A673 (cell line): ENCODE data around the gene CIAO3. TPM values are rescaled to one million over a fixed set of nuclear protein-coding genes. Genes with fewer than 3 reads are reported as not detected.
"Not testable (repeated sequence)": the region's sequence is repeated elsewhere in the genome, so short reads cannot be mapped to it uniquely, and the experiment has no call there.

ENCODE experiments used
- BruUV-seq: library from RNA; stranded (reverse); fragments of 400-500 nt; replicated peaks from 2 replicates; lab custom pipeline; 2021; lab: Mats Ljungman, UMichigan
- CTCF ChIA-PET: fragments of 300-600 bp; sonication (Branson Sonifier 250); formaldehyde crosslinking; loops from one replicate; lab custom pipeline; 2022; ENCODE audit warnings: antibody characterized with exemption; lab: Charles Lee
- POLR2A ChIA-PET: fragments of 300-600 bp; sonication (Branson Sonifier 250); formaldehyde crosslinking; loops from one replicate; lab custom pipeline; 2022; ENCODE audit warnings: antibody characterized with exemption; ENCODE audit not compliant: low non-redundant PET; lab: Charles Lee
- DNase-seq: peaks from one replicate; pipeline ENCODE4 v3.0.0-alpha.2; 2015; ENCODE audit warnings: low spot score
- H3K27ac ChIP-seq: fragments of 200-600 bp; sonication (generic); 2 replicates; pipeline ENCODE4 v1.5.1; 2016; ENCODE audit warnings: mixed run types, low read depth, mild to moderate bottlenecking, mixed read lengths, antibody characterized with exemption, low read length; ENCODE audit not compliant: poor library complexity, severe bottlenecking
- H3K27me3 ChIP-seq: fragments of 200-600 bp; sonication (generic); replicated peaks from 2 replicates; pipeline ENCODE4 v1.6.1; 2017; ENCODE audit warnings: mixed run types, low read depth, mild to moderate bottlenecking, mixed read lengths, antibody characterized with exemption, low read length; ENCODE audit not compliant: insufficient read depth, poor library complexity
- H3K36me3 ChIP-seq: fragments of 200-600 bp; sonication (generic); 2 replicates; pipeline ENCODE4 v1.6.1; 2016; ENCODE audit warnings: mixed run types, mild to moderate bottlenecking, mixed read lengths, antibody characterized with exemption, low read length; ENCODE audit not compliant: insufficient read depth, poor library complexity, severe bottlenecking
- H3K4me1 ChIP-seq: fragments of 200-600 bp; sonication (generic); 2 replicates; pipeline ENCODE4 v1.6.1; 2017; ENCODE audit warnings: mixed run types, mild to moderate bottlenecking, mixed read lengths, antibody characterized with exemption, low read length; ENCODE audit not compliant: insufficient read depth, poor library complexity, severe bottlenecking
- H3K4me3 ChIP-seq: fragments of 200-600 bp; sonication (generic); 2 replicates; pipeline ENCODE4 v1.5.1; 2016; ENCODE audit warnings: low read depth, mixed run types, mild to moderate bottlenecking, mixed read lengths, low read length; ENCODE audit not compliant: poor library complexity, severe bottlenecking
- H3K9me3 ChIP-seq: fragments of 200-600 bp; sonication (generic); 2 replicates; pipeline ENCODE4 v1.6.1; 2016; ENCODE audit warnings: mixed run types, low read depth, mild to moderate bottlenecking, mixed read lengths, antibody characterized with exemption, low read length; ENCODE audit not compliant: poor library complexity, severe bottlenecking
- CTCF ChIP-seq: fragments of 300-800, 200-600 bp; sonication (generic); conservative IDR thresholded peaks from 2 replicates; pipeline ENCODE4 v1.5.1; 2017; ENCODE audit warnings: low read depth, mild to moderate bottlenecking, antibody characterized with exemption, low read length, moderate library complexity, mixed read lengths
- EZH2 ChIP-seq: fragments of 200-600 bp; sonication (generic); IDR thresholded peaks from 2 replicates; pipeline ENCODE4 v1.6.1; 2017; ENCODE audit warnings: borderline replicate concordance, low read depth, mild to moderate bottlenecking, mixed read lengths, antibody characterized with exemption, low read length; ENCODE audit not compliant: poor library complexity, severe bottlenecking
- intact Hi-C: fragments of 100-400 bp; cut with micrococcal nuclease; formaldehyde crosslinking; loops from one replicate; pipeline ENCODE4 v1.10.0; 2022; ENCODE audit not compliant: unreplicated experiment
- total RNA-seq: library from RNA; stranded (reverse); gene quantifications from 2 replicates; pipeline ENCODE4 v1.2.3, GENCODE V29; 2021

CIAO3 gene
- total RNA-seq, 1 experiment from 2014 or later = 48.4 TPM

GRCh38 chr16:759110-759910, 18.5 kb upstream of the CIAO3 start:
- intact Hi-C loops = no loop called here
- ChIA-PET CTCF (no interaction called here), POLR2A (no interaction called here)
- Histone ChIP-seq H3K4me1 (no peaks in the 10 kb centered on the region), H3K36me3 (no peaks in the 10 kb centered on the region), H3K27me3 (no peaks in the 10 kb centered on the region), H3K27ac (no peak overlapping the region), H3K9me3 (no peaks in the 10 kb centered on the region), H3K4me3 (no peak overlapping the region)
- no TSS peak for BruUV-seq
- TF ChIP-seq EZH2 (no peak), CTCF (no peak)
- DNase-seq = no peak

- Histone ChIP-seq H3K9me3 (no peaks in the 10 kb centered on the region), H3K27ac (no peak overlapping the region), H3K4me1 (no peaks in the 10 kb centered on the region), H3K27me3 (no peaks in the 10 kb centered on the region), H3K36me3 (no peaks in the 10 kb centered on the region), H3K4me3 (no peak overlapping the region)
- no TSS peak for BruUV-seq
- TF ChIP-seq CTCF = no peak
- TF ChIP-seq EZH2 = no peak
- ChIA-PET POLR2A (no interaction called here), CTCF (no interaction called here)
- DNase-seq = no peak
- intact Hi-C loops = no loop called here
Measured at GRCh38 chr16:756428-756827, 15.6 kb upstream of the CIAO3 start.

- no TSS peak for BruUV-seq
- Histone ChIP-seq H3K4me3 (no peak overlapping the region), H3K36me3 (no peaks in the 10 kb centered on the region), H3K9me3 (no peaks in the 10 kb centered on the region), H3K27me3 (no peaks in the 10 kb centered on the region), H3K4me1 (no peaks in the 10 kb centered on the region), H3K27ac (no peak overlapping the region)
- intact Hi-C loops = no loop called here
- ChIA-PET CTCF (no interaction called here), POLR2A (no interaction called here)
- no peak for TF ChIP-seq CTCF
- no peak for TF ChIP-seq EZH2
- DNase-seq = no peak
Measured at GRCh38 chr16:754656-755055, 13.9 kb upstream of the CIAO3 start.

DNA sequence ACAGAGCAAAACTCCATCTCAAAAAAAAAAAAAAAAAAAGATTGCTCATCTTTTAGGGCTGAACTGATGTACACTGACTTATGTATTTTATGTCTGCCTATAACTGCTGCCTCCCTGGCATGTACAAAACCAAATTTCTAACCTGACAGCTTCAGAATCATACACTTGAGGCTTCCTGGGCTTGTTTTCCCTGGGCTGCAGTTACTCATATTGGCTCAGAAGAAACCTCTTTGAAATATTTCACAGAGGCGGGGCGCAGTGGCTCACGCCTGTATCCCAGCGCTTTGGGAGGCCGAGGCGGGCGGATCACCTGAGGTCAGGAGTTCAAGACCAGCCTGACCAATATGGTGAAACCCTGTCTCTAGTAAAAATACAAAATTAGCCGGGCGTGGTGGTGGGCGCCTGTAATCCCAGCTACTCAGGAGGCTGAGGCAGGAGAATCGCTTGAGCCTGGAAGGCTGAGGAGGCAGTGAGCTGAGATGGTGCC, 13.4 kb upstream of the CIAO3 start:
- H3K4me3 ChIP-seq, intact Hi-C loops, H3K9me3 ChIP-seq, H3K36me3 ChIP-seq, H3K27me3 ChIP-seq, CTCF ChIA-PET, H3K4me1 ChIP-seq, DNase-seq, H3K27ac ChIP-seq, BruUV-seq, POLR2A ChIA-PET: not testable (repeated sequence)
